Endodermal cell (in vitro differentiated cells): Measurements from ENCODE around the gene PCBP2. TPM values are rescaled to one million over a fixed set of nuclear protein-coding genes. Genes with fewer than 3 reads are reported as not detected.
A peak's percentile ranks its signal among the peaks of the same experiment; 100 is the strongest.

Source experiments
- DNase-seq: peaks from one replicate; pipeline ENCODE4 v3.0.0-alpha.2; 2017
- H3K27ac ChIP-seq: 2 replicates; pipeline ENCODE4 v1.5.1; 2013; ENCODE audit warnings: mild to moderate bottlenecking, low read depth, low read length, moderate library complexity
- H3K27me3 ChIP-seq: 2 replicates; pipeline ENCODE4 v1.6.1; 2013; ENCODE audit warnings: mild to moderate bottlenecking, low read length, moderate library complexity; ENCODE audit not compliant: insufficient read depth, control insufficient read depth, poor library complexity, severe bottlenecking
- H3K36me3 ChIP-seq: 2 replicates; pipeline ENCODE4 v1.7.0; 2013; ENCODE audit warnings: mild to moderate bottlenecking, low read length, moderate library complexity; ENCODE audit not compliant: control insufficient read depth, insufficient read depth
- H3K4me1 ChIP-seq: one replicate; pipeline ENCODE4 v1.7.0; 2013; ENCODE audit warnings: low read length; ENCODE audit not compliant: control insufficient read depth, insufficient read depth
- H3K4me3 ChIP-seq: 2 replicates; pipeline ENCODE4 v1.5.1; 2013; ENCODE audit warnings: mild to moderate bottlenecking, low read length, moderate library complexity
- H3K9ac ChIP-seq: 2 replicates; pipeline ENCODE4 v1.6.1; 2013; ENCODE audit warnings: mild to moderate bottlenecking, low read length, moderate library complexity; ENCODE audit not compliant: poor library complexity, severe bottlenecking; ENCODE audit errors: extremely low read depth
- H3K9me3 ChIP-seq: 2 replicates; pipeline ENCODE4 v1.6.1; 2013; ENCODE audit warnings: mild to moderate bottlenecking, low read length, moderate library complexity; ENCODE audit not compliant: control insufficient read depth
- H3K27ac Mint-ChIP-seq: 2 replicates; pipeline ENCODE4 v1.8.0; 2020; ENCODE audit warnings: mixed read lengths
- H3K27me3 Mint-ChIP-seq: 2 replicates; pipeline ENCODE4 v1.8.0; 2021; ENCODE audit warnings: mild to moderate bottlenecking, mixed read lengths; ENCODE audit not compliant: insufficient read depth
- H3K36me3 Mint-ChIP-seq: 2 replicates; pipeline ENCODE4 v1.8.0; 2020; ENCODE audit warnings: low read depth, mixed read lengths
- H3K4me1 Mint-ChIP-seq: 2 replicates; pipeline ENCODE4 v1.8.0; 2020; ENCODE audit warnings: mixed read lengths
- H3K4me3 Mint-ChIP-seq: 2 replicates; pipeline ENCODE4 v1.8.0; 2020; ENCODE audit warnings: mild to moderate bottlenecking, moderate library complexity, mixed read lengths
- H3K9me3 Mint-ChIP-seq: 2 replicates; pipeline ENCODE4 v1.8.0; 2020; ENCODE audit warnings: mild to moderate bottlenecking, mixed read lengths
- CTCF ChIP-seq: fragments of 200-600 bp; sonication (generic); conservative IDR thresholded peaks from 2 replicates; pipeline ENCODE4 v1.5.0; 2021; ENCODE audit warnings: antibody characterized with exemption, mild to moderate bottlenecking
- WGBS, 2 experiments: methylation state at CpG; one replicate each; pipeline versions ENCODE4 v1.1.5 to v1.1.7; 2013; ENCODE audit warnings: missing lambda C conversion rate in 2 of 2, mixed read lengths in 1 of 2; ENCODE audit not compliant: insufficient coverage in 1 of 2, insufficient read length in 1 of 2; 5-methylcytosine and 5-hydroxymethylcytosine counted together
- total RNA-seq, 2 donors: library from RNA; stranded (reverse); fragmentation: NEBNext Ultra II Directional in 1 of 2; extraction: Animal tissue kit (Norgen Biotek cat#: 25700) in 1 of 2; gene quantifications; 2 replicates in 1 of 2; 3 replicates in 1 of 2; pipeline ENCODE4 v1.2.1, GENCODE V29; 2021

Gene PCBP2
- total RNA-seq, 2 donors from 2014 or later = 1,281 to 1,338 TPM

DNA sequence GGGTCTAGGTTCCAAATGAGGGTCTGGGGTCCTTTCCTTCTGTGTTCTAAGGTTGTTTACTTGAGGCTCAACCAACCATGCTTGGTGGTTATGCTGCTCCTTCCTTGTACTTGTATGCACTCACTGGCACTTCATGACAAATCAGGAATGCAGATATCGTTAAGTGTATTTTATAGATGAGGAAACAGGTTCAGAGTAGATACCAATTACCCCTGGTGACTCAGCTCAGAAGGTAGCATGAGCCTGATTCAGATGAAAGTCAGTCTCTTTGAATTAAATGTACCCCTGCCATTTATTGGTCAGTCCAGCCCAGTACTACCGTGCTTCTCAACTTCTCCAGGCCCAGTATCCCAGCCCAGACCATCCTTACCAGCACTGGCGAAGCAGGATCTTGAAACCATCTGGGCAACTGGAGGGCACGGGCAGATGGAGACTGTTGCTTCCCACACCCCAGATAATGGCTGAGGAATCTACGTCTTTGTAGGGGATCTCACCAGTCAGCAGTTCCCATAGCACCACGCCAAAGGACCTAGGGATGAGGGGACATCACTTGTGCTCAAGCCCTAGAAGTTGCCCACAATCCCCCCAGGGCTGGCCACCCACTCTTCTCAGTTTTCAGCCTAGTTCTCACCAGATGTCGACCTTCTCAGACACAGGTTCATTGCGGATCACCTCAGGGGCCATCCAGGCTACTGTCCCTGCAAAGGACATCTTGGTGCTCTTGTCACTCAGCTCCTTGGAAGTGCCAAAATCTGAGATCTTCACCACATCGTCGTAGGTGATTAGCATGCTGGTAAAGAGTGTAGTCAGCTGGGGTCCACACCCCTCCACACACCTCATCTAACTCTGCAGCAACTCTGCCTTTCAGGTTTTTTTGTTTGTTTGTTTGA lies 33.0 kb downstream of the PCBP2 start:
- Mint-ChIP-seq H3K4me3 (no peak overlapping the region), H3K9me3 (no peaks in the 10 kb centered on the region), H3K27me3 (no peaks in the 10 kb centered on the region), H3K27ac (peak overlapping the region; percentile 21), H3K36me3 (peaks cover 49% of the 10 kb centered on the region), H3K4me1 (peaks cover 25% of the 10 kb centered on the region)
- no peak overlapping the region for H3K4me3 ChIP-seq
- H3K36me3 ChIP-seq = peaks cover 70% of the 10 kb centered on the region
- no peaks in the 10 kb centered on the region for H3K27me3 ChIP-seq
- DNase-seq = peak; percentile 63
- H3K9me3 ChIP-seq = no peaks in the 10 kb centered on the region
- no peak for TF ChIP-seq CTCF
- H3K27ac ChIP-seq = no peak overlapping the region
- 95% methylated on average over 8 to 10 of the region's 10 CpGs for WGBS, 2 experiments
- H3K9ac ChIP-seq = no peak overlapping the region
- H3K4me1 ChIP-seq = peaks cover 18% of the 10 kb centered on the region

DNA sequence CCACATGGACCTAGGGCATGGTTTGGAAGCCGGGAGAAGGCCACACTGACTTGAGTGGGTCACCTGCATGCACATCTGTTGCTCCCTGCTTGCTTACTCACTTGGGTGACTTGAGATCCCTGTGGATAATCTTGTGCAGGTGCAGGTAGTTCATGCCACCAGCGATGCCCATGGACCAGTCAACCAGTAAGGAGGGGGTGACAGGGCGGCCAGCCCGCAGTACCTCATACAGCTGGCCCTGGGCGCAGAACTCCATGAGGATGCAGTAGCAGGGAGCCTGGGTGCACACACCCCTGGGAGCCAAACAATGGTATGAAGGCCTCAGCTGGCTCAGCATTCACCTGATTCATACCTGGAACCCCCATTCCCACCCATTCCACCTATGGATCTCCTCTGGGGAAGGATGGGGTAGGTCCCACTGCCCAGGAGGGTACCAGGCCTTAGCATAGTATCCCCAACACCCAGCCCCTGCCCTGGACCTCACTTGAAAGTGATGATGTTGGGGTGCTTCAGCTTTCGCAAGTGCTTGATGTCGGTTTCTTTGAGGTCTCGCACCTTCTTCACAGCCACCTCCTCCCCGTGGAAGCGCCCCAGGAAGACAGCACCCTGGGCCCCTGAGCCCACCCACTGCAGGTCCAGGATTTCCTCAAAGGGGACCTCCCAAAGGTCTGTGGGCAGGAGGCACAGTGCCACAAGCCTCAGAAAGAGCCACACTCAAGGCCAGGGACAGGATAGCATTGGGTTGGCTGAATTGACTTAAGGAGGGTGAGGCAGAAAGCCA lies 34.2 kb downstream of the PCBP2 start:
- Histone ChIP-seq H3K4me3 (no peak overlapping the region), H3K27me3 (no peaks in the 10 kb centered on the region), H3K4me1 (peaks cover 18% of the 10 kb centered on the region), H3K27ac (no peak overlapping the region), H3K9me3 (no peaks in the 10 kb centered on the region), H3K36me3 (peaks cover 60% of the 10 kb centered on the region), H3K9ac (no peak overlapping the region)
- H3K27ac Mint-ChIP-seq = no peak overlapping the region
- no peak overlapping the region for H3K4me3 Mint-ChIP-seq
- H3K4me1 Mint-ChIP-seq = peaks cover 20% of the 10 kb centered on the region
- peak; percentile 69 for DNase-seq
- H3K9me3 Mint-ChIP-seq = no peaks in the 10 kb centered on the region
- 95% methylated on average over 3 to 10 of the region's 10 CpGs for WGBS, 2 experiments
- no peak for TF ChIP-seq CTCF
- peaks cover 40% of the 10 kb centered on the region for H3K36me3 Mint-ChIP-seq
- peaks cover 2% of the 10 kb centered on the region for H3K27me3 Mint-ChIP-seq

- no peak overlapping the region for H3K9ac ChIP-seq
- H3K9me3 ChIP-seq = no peaks in the 10 kb centered on the region
- no peak overlapping the region for H3K27ac ChIP-seq
- Mint-ChIP-seq H3K27me3 (peaks cover 2% of the 10 kb centered on the region), H3K27ac (peak overlapping the region; percentile 22), H3K4me3 (no peak overlapping the region), H3K4me1 (peaks cover 17% of the 10 kb centered on the region), H3K36me3 (peaks cover 36% of the 10 kb centered on the region), H3K9me3 (no peaks in the 10 kb centered on the region)
- no peak overlapping the region for H3K4me3 ChIP-seq
- 92 to 96% methylated on average over 15 to 17 of the region's 17 CpGs for WGBS, 2 experiments
- no peaks in the 10 kb centered on the region for H3K27me3 ChIP-seq
- peaks cover 52% of the 10 kb centered on the region for H3K36me3 ChIP-seq
- no peak for TF ChIP-seq CTCF
- H3K4me1 ChIP-seq = peaks cover 15% of the 10 kb centered on the region
- peak; percentile 79 for DNase-seq
These were observed 35.0 kb downstream of the PCBP2 start for GRCh38 chr12:53486736-53487487.
